HepG2 (cell line): ENCODE results near the gene VPS37D. TPM values are rescaled to one million over a fixed set of nuclear protein-coding genes. Genes with fewer than 3 reads are reported as not detected.

Source experiments
- ATAC-seq: fragments of 200-7000 bp; cut with Tn5 transposase; 3 replicates; pipeline ENCODE4 v1.9.1; 2020; ENCODE audit warnings: mild to moderate bottlenecking, moderate library complexity
- BruUV-seq: library from RNA; stranded (reverse); fragments of 400-500 nt; replicated peaks from 2 replicates; lab custom pipeline; 2021; lab: Mats Ljungman, UMichigan
- CTCF ChIA-PET: fragments of 300-600 bp; formaldehyde crosslinking; extraction: SDS; loops from one replicate; lab custom pipeline; 2021; ENCODE audit warnings: low total read pairs, inconsistent platforms, low intra/inter-chr PET ratio; lab: Yijun Ruan, JAX
- POLR2A ChIA-PET: fragments of 350-600 bp; sonication (Branson Sonifier 250); formaldehyde crosslinking; loops from one replicate; lab custom pipeline; 2020; ENCODE audit warnings: antibody characterized with exemption, inconsistent platforms; lab: Yijun Ruan, JAX
- DNase-seq: peaks from one replicate; pipeline ENCODE4 v3.0.0-alpha.2; 2015; ENCODE audit warnings: low spot score
- FAIRE-seq: peaks from 3 replicates; lab custom pipeline; 2011; peaks lifted over from hg19 to GRCh38; lab: Jason Lieb, UNC
- H2AFZ ChIP-seq: one replicate; pipeline ENCODE4 v1.6.1; 2011; ENCODE audit warnings: low read length, inconsistent platforms
- H3K27ac ChIP-seq: fragments of 300-600 bp; 3 replicates; pipeline ENCODE4 v1.8.0; 2011; ENCODE audit warnings: mixed run types, mild to moderate bottlenecking, mixed read lengths, low read length, inconsistent platforms; ENCODE audit not compliant: insufficient read depth; ENCODE audit errors: extremely low read length
- H3K27me3 ChIP-seq, 2 experiments: fragments of 200-600 bp in 1 of 2; 2 replicates in 1 of 2; 3 replicates in 1 of 2; pipeline versions ENCODE4 v1.6.0 to v1.8.0; 2011; ENCODE audit warnings: low read length in 2 of 2, mild to moderate bottlenecking in 2 of 2, moderate library complexity in 2 of 2, inconsistent platforms in 1 of 2; ENCODE audit not compliant: insufficient read depth in 2 of 2, control insufficient read depth in 1 of 2
- H3K36me3 ChIP-seq, 2 experiments: fragments of 200-600 bp in 1 of 2; replicated peaks in 1 of 2; 2 replicates in 1 of 2; 3 replicates in 1 of 2; pipeline versions ENCODE4 v1.5.1 to v1.8.0; 2011; ENCODE audit warnings: low read length in 2 of 2, inconsistent platforms in 1 of 2; ENCODE audit not compliant: insufficient read depth in 2 of 2, control insufficient read depth in 1 of 2
- H3K4me1 ChIP-seq: 2 replicates; pipeline ENCODE4 v1.5.1; 2012; ENCODE audit warnings: low read length, inconsistent platforms; ENCODE audit not compliant: insufficient read depth
- H3K4me2 ChIP-seq: 2 replicates; pipeline ENCODE4 v1.6.0; 2011; ENCODE audit warnings: low read depth, low read length, inconsistent platforms
- H3K4me3 ChIP-seq, 3 experiments: fragments of 200-600 bp in 1 of 3; sonication (generic), shearing (Covaris generic) in 1 of 3; replicated peaks in 1 of 3; 2 replicates each; pipeline ENCODE4 v1.5.1; 2011 to 2016; ENCODE audit warnings: low read length in 3 of 3, inconsistent platforms in 2 of 3, low read depth in 2 of 3, mild to moderate bottlenecking in 2 of 3, control low read depth in 1 of 3, mixed read lengths in 1 of 3; ENCODE audit not compliant: insufficient read depth in 1 of 3
- H3K79me2 ChIP-seq: one replicate; pipeline ENCODE4 v1.6.1; 2011; ENCODE audit warnings: low read length, inconsistent platforms; ENCODE audit not compliant: insufficient read depth
- H3K9ac ChIP-seq: 2 replicates; pipeline ENCODE4 v1.6.0; 2011; ENCODE audit warnings: mild to moderate bottlenecking, low read depth, low read length, inconsistent platforms; ENCODE audit not compliant: insufficient read depth
- H3K9me3 ChIP-seq: 2 replicates; pipeline ENCODE4 v1.5.1; 2012; ENCODE audit warnings: mild to moderate bottlenecking, low read length
- H4K20me1 ChIP-seq: 2 replicates; pipeline ENCODE4 v1.6.0; 2011; ENCODE audit warnings: inconsistent platforms, mild to moderate bottlenecking, low read length, moderate library complexity; ENCODE audit not compliant: insufficient read depth
- AGO2 ChIP-seq: fragments of 200-400 bp; formaldehyde crosslinking; optimal IDR thresholded peaks from 2 replicates; pipeline ENCODE3; 2017; ENCODE audit warnings: mild to moderate bottlenecking, low read depth, low read length, moderate library complexity
- CENPT ChIP-seq: sonication (generic); formaldehyde crosslinking; IDR thresholded peaks from 2 replicates; pipeline ENCODE4 v1.8.0; 2022; ENCODE audit warnings: low read depth, mild to moderate bottlenecking, moderate library complexity, missing genetic modification reagents
- CENPX ChIP-seq: sonication (generic); formaldehyde crosslinking; IDR thresholded peaks from 2 replicates; pipeline ENCODE4 v1.9.0; 2021; ENCODE audit warnings: mild to moderate bottlenecking, missing genetic modification reagents, moderate library complexity
- HNF4G ChIP-seq, 2 experiments: sonication (generic) in 1 of 2; formaldehyde crosslinking in 1 of 2; IDR thresholded peaks; 2 replicates each; pipeline versions ENCODE4 v1.4.0 to v1.6.1; 2011 to 2020; ENCODE audit warnings: borderline replicate concordance in 2 of 2, low read depth in 2 of 2, mild to moderate bottlenecking in 2 of 2, low read length in 1 of 2, missing genetic modification reagents in 1 of 2, moderate library complexity in 1 of 2
- IKZF5 ChIP-seq: IDR thresholded peaks from 2 replicates; pipeline ENCODE4 v1.6.1; 2018; ENCODE audit warnings: missing genetic modification reagents, mild to moderate bottlenecking, missing compliant biosample characterization
- RBM22 ChIP-seq: fragments of 200-400 bp; formaldehyde crosslinking; optimal IDR thresholded peaks from 2 replicates; pipeline ENCODE3; 2017; ENCODE audit warnings: mild to moderate bottlenecking, low read length, moderate library complexity
- WGBS: methylation state at CpG from one replicate; pipeline ENCODE4 v1.1.6; 2017; ENCODE audit warnings: low lambda C conversion rate; 5-methylcytosine and 5-hydroxymethylcytosine counted together
- in situ Hi-C: cut with HindIII; loops from 2 replicates; pipeline ENCODE4 v1.10.0; 2017; ENCODE audit warnings: low pct_unique_long_range_greater_than_20kb; ENCODE audit not compliant: extremely low pct_ligation_motif_present
- intact Hi-C: fragments of 100-400 bp; cut with micrococcal nuclease; formaldehyde crosslinking; loops from one replicate; pipeline ENCODE4 v1.10.0; 2022; ENCODE audit not compliant: unreplicated experiment
- polyA plus RNA-seq, 8 experiments: library from polyadenylated mRNA; depleted of rRNA in 3 of 8; stranded (reverse) in 7 of 8; unstranded in 1 of 8; fragments of >200 nt; fragmentation: Illumina TruSeq in 4 of 8; extraction: Trizol in 4 of 8; gene quantifications; 2 replicates each; pipeline versions ENCODE4 v1.2.1 to v1.2.3, GENCODE V29; 2011 to 2016; ENCODE audit warnings: low read depth in 4 of 8, missing spikeins in 1 of 8, mixed read lengths in 1 of 8; ENCODE audit not compliant: insufficient read depth in 1 of 8
- total RNA-seq, 5 experiments: library from RNA; depleted of rRNA; stranded (reverse); fragments of >200 nt; fragmentation: Illumina TruSeq; extraction: Trizol; gene quantifications; 2 replicates each; pipeline ENCODE4 v1.2.3, GENCODE V29; 2016; ENCODE audit warnings: low read depth in 1 of 5
- TF ChIP-seq, protein P1 (sequence below): sonication (generic); formaldehyde crosslinking; IDR thresholded peaks from 2 replicates; pipeline ENCODE4 v1.4.0; 2020; ENCODE audit warnings: missing genetic modification reagents
- TF ChIP-seq, protein P2 (sequence below): sonication (generic); formaldehyde crosslinking; IDR thresholded peaks from 2 replicates; pipeline ENCODE4 v1.4.0; 2020; ENCODE audit warnings: missing genetic modification reagents

The VPS37D gene
- total and polyA plus RNA-seq, 2 of the 13 experiments (the other 11 are each of a cell fraction or from before 2014, with no cell fraction given) = 3.8 to 6.3 TPM

- H3K36me3 ChIP-seq = peaks cover 20 to 56% of the 10 kb centered on the region in 2 experiments
- H3K27ac ChIP-seq = no peak overlapping the region
- DNase-seq (no peak), ATAC-seq (no peak), FAIRE-seq (no peak)
- H4K20me1 ChIP-seq = peaks cover 5% of the 10 kb centered on the region; the same call in 1 of the 2 replicates
- ChIA-PET POLR2A (interaction anchor here (1.4 to 1.8 kb wide), 2 partner anchors 17 to 76 kb away, joined by 7 to 8 read pairs; no protein-coding TSS in a partner anchor), CTCF (no interaction called here)
- H3K9ac ChIP-seq = no peak overlapping the region
- 90% methylated on average over 7 of the region's 7 CpGs for WGBS
- intact Hi-C loops = no loop called here
- H2AFZ ChIP-seq = no peak overlapping the region
- H3K4me2 ChIP-seq = no peak overlapping the region
- in situ Hi-C loops = no loop called here
- no peaks in the 10 kb centered on the region for H3K79me2 ChIP-seq
- no peaks in the 10 kb centered on the region for H3K27me3 ChIP-seq
- no peaks in the 10 kb centered on the region for H3K9me3 ChIP-seq
- TF ChIP-seq CENPX (CRISPR knock-in tag) (no peak), RBM22 (peak; percentile 59)
- peaks cover 15% of the 10 kb centered on the region for H3K4me1 ChIP-seq
- no TSS peak for BruUV-seq
- H3K4me3 ChIP-seq = no peak overlapping the region
Observed at GRCh38 chr7:73698410-73698809, 30.8 kb downstream of the VPS37D start.

- intact Hi-C loops = no loop called here
- POLR2A ChIA-PET = interaction anchor here (0.9 to 1.4 kb wide), 2 partner anchors 16 to 39 kb away, joined by 3 to 7 read pairs; partner anchors contain the start of gene ABHD11
- TF ChIP-seq AGO2 (peak; percentile 92), HNF4G (IDR thresholded peaks at IDR 0.05; ENCODE audit: borderline replicate concordance, low read depth, low read length) (peak; percentile 44; the same call in 1 of the 2 replicates), HNF4G (CRISPR knock-in tag; IDR thresholded peaks at IDR 0.05; ENCODE audit: borderline replicate concordance, low read depth) (no peak), CENPT (CRISPR knock-in tag) (no peak), IKZF5 (CRISPR knock-in tag) (no peak)
- TF ChIP-seq, protein P1, sequence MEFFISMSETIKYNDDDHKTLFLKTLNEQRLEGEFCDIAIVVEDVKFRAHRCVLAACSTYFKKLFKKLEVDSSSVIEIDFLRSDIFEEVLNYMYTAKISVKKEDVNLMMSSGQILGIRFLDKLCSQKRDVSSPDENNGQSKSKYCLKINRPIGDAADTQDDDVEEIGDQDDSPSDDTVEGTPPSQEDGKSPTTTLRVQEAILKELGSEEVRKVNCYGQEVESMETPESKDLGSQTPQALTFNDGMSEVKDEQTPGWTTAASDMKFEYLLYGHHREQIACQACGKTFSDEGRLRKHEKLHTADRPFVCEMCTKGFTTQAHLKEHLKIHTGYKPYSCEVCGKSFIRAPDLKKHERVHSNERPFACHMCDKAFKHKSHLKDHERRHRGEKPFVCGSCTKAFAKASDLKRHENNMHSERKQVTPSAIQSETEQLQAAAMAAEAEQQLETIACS (CRISPR knock-in tag) = no peak
- TF ChIP-seq, protein P2, sequence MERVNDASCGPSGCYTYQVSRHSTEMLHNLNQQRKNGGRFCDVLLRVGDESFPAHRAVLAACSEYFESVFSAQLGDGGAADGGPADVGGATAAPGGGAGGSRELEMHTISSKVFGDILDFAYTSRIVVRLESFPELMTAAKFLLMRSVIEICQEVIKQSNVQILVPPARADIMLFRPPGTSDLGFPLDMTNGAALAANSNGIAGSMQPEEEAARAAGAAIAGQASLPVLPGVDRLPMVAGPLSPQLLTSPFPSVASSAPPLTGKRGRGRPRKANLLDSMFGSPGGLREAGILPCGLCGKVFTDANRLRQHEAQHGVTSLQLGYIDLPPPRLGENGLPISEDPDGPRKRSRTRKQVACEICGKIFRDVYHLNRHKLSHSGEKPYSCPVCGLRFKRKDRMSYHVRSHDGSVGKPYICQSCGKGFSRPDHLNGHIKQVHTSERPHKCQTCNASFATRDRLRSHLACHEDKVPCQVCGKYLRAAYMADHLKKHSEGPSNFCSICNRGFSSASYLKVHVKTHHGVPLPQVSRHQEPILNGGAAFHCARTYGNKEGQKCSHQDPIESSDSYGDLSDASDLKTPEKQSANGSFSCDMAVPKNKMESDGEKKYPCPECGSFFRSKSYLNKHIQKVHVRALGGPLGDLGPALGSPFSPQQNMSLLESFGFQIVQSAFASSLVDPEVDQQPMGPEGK (CRISPR knock-in tag) = peak; percentile 40; the same call in 1 of the 2 replicates
Observed at GRCh38 chr7:73699370-73700068, 31.9 kb downstream of the VPS37D start.

More at GRCh38 chr7:73699370-73700068, 31.9 kb downstream of the VPS37D start:
- Histone ChIP-seq H3K27me3 (no peaks in the 10 kb centered on the region), H3K4me3 (no peak overlapping the region), H3K36me3 (peaks cover 13 to 45% of the 10 kb centered on the region in 2 experiments), H3K27ac (peak overlapping the region; percentile 11), H3K4me1 (peaks cover 15% of the 10 kb centered on the region), H3K9ac (no peak overlapping the region), H3K9me3 (no peaks in the 10 kb centered on the region), H2AFZ (no peak overlapping the region), H4K20me1 (peaks cover 5% of the 10 kb centered on the region; the same call in 1 of the 2 replicates), H3K4me2 (no peak overlapping the region), H3K79me2 (no peaks in the 10 kb centered on the region)
- CTCF ChIA-PET = no interaction called here
- no peak for FAIRE-seq
- BruUV-seq = no TSS peak
- DNase-seq = no peak
- ATAC-seq = peak; percentile 33
- in situ Hi-C loops = no loop called here
- WGBS = 86% methylated on average over 9 of the region's 15 CpGs
